Endodermal cell (in vitro differentiated cells): ENCODE data around the gene PLBD2. TPM values are rescaled to one million over a fixed set of nuclear protein-coding genes. Genes with fewer than 3 reads are reported as not detected.

Experiments used
- DNase-seq: peaks from one replicate; pipeline ENCODE4 v3.0.0-alpha.2; 2017
- H3K27ac ChIP-seq: 2 replicates; pipeline ENCODE4 v1.5.1; 2013; ENCODE audit warnings: mild to moderate bottlenecking, low read depth, low read length, moderate library complexity
- H3K27me3 ChIP-seq: 2 replicates; pipeline ENCODE4 v1.6.1; 2013; ENCODE audit warnings: mild to moderate bottlenecking, low read length, moderate library complexity; ENCODE audit not compliant: insufficient read depth, control insufficient read depth, poor library complexity, severe bottlenecking
- H3K36me3 ChIP-seq: 2 replicates; pipeline ENCODE4 v1.7.0; 2013; ENCODE audit warnings: mild to moderate bottlenecking, low read length, moderate library complexity; ENCODE audit not compliant: control insufficient read depth, insufficient read depth
- H3K4me1 ChIP-seq: one replicate; pipeline ENCODE4 v1.7.0; 2013; ENCODE audit warnings: low read length; ENCODE audit not compliant: control insufficient read depth, insufficient read depth
- H3K4me3 ChIP-seq: 2 replicates; pipeline ENCODE4 v1.5.1; 2013; ENCODE audit warnings: mild to moderate bottlenecking, low read length, moderate library complexity
- H3K9ac ChIP-seq: 2 replicates; pipeline ENCODE4 v1.6.1; 2013; ENCODE audit warnings: mild to moderate bottlenecking, low read length, moderate library complexity; ENCODE audit not compliant: poor library complexity, severe bottlenecking; ENCODE audit errors: extremely low read depth
- H3K9me3 ChIP-seq: 2 replicates; pipeline ENCODE4 v1.6.1; 2013; ENCODE audit warnings: mild to moderate bottlenecking, low read length, moderate library complexity; ENCODE audit not compliant: control insufficient read depth
- H3K27ac Mint-ChIP-seq: 2 replicates; pipeline ENCODE4 v1.8.0; 2020; ENCODE audit warnings: mixed read lengths
- H3K27me3 Mint-ChIP-seq: 2 replicates; pipeline ENCODE4 v1.8.0; 2021; ENCODE audit warnings: mild to moderate bottlenecking, mixed read lengths; ENCODE audit not compliant: insufficient read depth
- H3K36me3 Mint-ChIP-seq: 2 replicates; pipeline ENCODE4 v1.8.0; 2020; ENCODE audit warnings: low read depth, mixed read lengths
- H3K4me1 Mint-ChIP-seq: 2 replicates; pipeline ENCODE4 v1.8.0; 2020; ENCODE audit warnings: mixed read lengths
- H3K4me3 Mint-ChIP-seq: 2 replicates; pipeline ENCODE4 v1.8.0; 2020; ENCODE audit warnings: mild to moderate bottlenecking, moderate library complexity, mixed read lengths
- H3K9me3 Mint-ChIP-seq: 2 replicates; pipeline ENCODE4 v1.8.0; 2020; ENCODE audit warnings: mild to moderate bottlenecking, mixed read lengths
- WGBS, 2 experiments: methylation state at CpG; one replicate each; pipeline versions ENCODE4 v1.1.5 to v1.1.7; 2013; ENCODE audit warnings: missing lambda C conversion rate in 2 of 2, mixed read lengths in 1 of 2; ENCODE audit not compliant: insufficient coverage in 1 of 2, insufficient read length in 1 of 2; 5-methylcytosine and 5-hydroxymethylcytosine counted together
- total RNA-seq, 2 donors: library from RNA; stranded (reverse); fragmentation: NEBNext Ultra II Directional in 1 of 2; extraction: Animal tissue kit (Norgen Biotek cat#: 25700) in 1 of 2; gene quantifications; 2 replicates in 1 of 2; 3 replicates in 1 of 2; pipeline ENCODE4 v1.2.1, GENCODE V29; 2021
- TF ChIP-seq, protein P1 (sequence below): fragments of 200-600 bp; sonication (generic); conservative IDR thresholded peaks from 2 replicates; pipeline ENCODE4 v1.5.0; 2021; ENCODE audit warnings: antibody characterized with exemption, mild to moderate bottlenecking

The PLBD2 gene
- total RNA-seq, 2 donors from 2014 or later: 19.6 to 27.6 TPM

DNA sequence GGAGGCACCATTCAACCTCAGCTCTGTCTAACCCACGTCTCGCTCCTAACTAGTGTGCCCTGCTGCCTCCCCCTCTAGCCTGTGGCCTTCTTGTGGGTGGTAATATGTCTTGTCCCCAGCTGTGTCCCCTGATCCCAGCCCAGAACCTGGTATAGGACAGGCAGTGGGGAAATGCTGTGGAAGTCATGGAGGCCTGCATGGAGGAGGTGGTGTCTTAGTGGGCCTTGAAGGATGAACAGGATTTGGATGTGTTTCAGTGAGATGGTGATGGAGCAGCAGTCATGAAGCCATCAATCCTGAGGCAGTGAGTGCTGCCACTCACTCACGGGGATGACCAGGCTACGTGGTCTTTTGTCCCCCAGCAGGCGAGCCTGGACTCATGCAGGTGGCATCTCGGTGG, 13.4 kb downstream of the PLBD2 start:
- no peaks in the 10 kb centered on the region for H3K27me3 Mint-ChIP-seq
- Histone ChIP-seq H3K27me3 (no peaks in the 10 kb centered on the region), H3K4me1 (no peaks in the 10 kb centered on the region), H3K9me3 (no peaks in the 10 kb centered on the region), H3K9ac (no peak overlapping the region), H3K4me3 (no peak overlapping the region), H3K27ac (no peak overlapping the region), H3K36me3 (peaks cover 9% of the 10 kb centered on the region)
- no peaks in the 10 kb centered on the region for H3K9me3 Mint-ChIP-seq
- DNase-seq: no peak
- no peak overlapping the region for H3K4me3 Mint-ChIP-seq
- H3K36me3 Mint-ChIP-seq: peaks cover 23% of the 10 kb centered on the region
- H3K27ac Mint-ChIP-seq: no peak overlapping the region
- TF ChIP-seq, protein P1, sequence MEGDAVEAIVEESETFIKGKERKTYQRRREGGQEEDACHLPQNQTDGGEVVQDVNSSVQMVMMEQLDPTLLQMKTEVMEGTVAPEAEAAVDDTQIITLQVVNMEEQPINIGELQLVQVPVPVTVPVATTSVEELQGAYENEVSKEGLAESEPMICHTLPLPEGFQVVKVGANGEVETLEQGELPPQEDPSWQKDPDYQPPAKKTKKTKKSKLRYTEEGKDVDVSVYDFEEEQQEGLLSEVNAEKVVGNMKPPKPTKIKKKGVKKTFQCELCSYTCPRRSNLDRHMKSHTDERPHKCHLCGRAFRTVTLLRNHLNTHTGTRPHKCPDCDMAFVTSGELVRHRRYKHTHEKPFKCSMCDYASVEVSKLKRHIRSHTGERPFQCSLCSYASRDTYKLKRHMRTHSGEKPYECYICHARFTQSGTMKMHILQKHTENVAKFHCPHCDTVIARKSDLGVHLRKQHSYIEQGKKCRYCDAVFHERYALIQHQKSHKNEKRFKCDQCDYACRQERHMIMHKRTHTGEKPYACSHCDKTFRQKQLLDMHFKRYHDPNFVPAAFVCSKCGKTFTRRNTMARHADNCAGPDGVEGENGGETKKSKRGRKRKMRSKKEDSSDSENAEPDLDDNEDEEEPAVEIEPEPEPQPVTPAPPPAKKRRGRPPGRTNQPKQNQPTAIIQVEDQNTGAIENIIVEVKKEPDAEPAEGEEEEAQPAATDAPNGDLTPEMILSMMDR: no peak
- WGBS, 2 experiments: 94 to 100% methylated on average over 6 of the region's 6 CpGs
- H3K4me1 Mint-ChIP-seq: no peaks in the 10 kb centered on the region

DNA sequence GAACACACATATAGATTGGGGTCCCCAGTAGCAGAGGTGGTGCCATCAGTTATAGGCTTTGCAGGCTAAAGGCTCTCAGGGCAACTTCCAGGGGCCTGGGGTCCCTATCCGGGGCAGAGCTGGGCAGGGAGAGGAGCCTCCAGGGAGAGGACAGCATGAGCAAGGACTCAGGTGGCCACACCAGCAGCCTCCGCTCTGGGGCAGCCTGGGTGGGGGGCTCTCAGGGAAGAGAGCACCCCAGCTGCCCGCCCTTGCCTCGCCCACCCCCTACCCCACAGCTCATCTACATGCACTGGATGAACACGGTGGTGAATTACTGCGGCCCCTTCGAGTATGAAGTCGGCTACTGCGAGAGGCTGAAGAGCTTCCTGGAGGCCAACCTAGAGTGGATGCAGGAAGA, 14.0 kb downstream of the PLBD2 start:
- H3K27ac Mint-ChIP-seq: no peak overlapping the region
- peaks cover 10% of the 10 kb centered on the region for H3K36me3 ChIP-seq
- WGBS, 2 experiments: 94 to 100% methylated on average over 2 to 9 of the region's 9 CpGs

DNA sequence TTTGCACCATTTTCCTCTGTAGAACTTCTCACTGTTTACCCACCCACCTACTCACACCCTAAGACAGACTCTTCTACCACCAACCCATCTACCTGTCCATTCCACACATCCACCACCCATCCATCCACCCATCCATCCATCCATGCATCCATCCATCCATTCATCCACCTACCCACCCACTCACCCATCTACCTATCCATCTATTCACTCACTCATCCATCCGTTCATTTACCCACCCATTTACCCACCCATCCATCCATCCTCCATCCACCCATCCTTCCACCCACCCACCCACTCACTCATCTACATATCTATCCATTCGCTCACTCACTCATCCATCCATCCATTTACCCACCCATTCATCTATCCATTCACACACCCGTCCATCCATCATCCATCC, 15.1 kb downstream of the PLBD2 start:
- WGBS, 2 experiments: 68 to 87% methylated on average over 3 of the region's 3 CpGs
- Mint-ChIP-seq H3K4me1 (no peaks in the 10 kb centered on the region), H3K4me3 (no peak overlapping the region), H3K36me3 (peaks cover 31% of the 10 kb centered on the region), H3K27ac (no peak overlapping the region), H3K9me3 (no peaks in the 10 kb centered on the region), H3K27me3 (no peaks in the 10 kb centered on the region)
- TF ChIP-seq, protein P1: no peak
- Histone ChIP-seq H3K4me1 (no peaks in the 10 kb centered on the region), H3K9me3 (no peaks in the 10 kb centered on the region), H3K27ac (no peak overlapping the region), H3K9ac (no peak overlapping the region), H3K27me3 (no peaks in the 10 kb centered on the region), H3K36me3 (peaks cover 17% of the 10 kb centered on the region), H3K4me3 (no peak overlapping the region)
- no peak for DNase-seq

More for the DNA sequence above, 14.0 kb downstream of the PLBD2 start:
- H3K27me3 Mint-ChIP-seq: no peaks in the 10 kb centered on the region
- peaks cover 29% of the 10 kb centered on the region for H3K36me3 Mint-ChIP-seq
- H3K4me3 Mint-ChIP-seq: no peak overlapping the region
- Histone ChIP-seq H3K27me3 (no peaks in the 10 kb centered on the region), H3K9me3 (no peaks in the 10 kb centered on the region), H3K27ac (no peak overlapping the region), H3K4me3 (no peak overlapping the region), H3K9ac (no peak overlapping the region), H3K4me1 (no peaks in the 10 kb centered on the region)
- no peaks in the 10 kb centered on the region for H3K4me1 Mint-ChIP-seq
- H3K9me3 Mint-ChIP-seq: no peaks in the 10 kb centered on the region
- no peak for DNase-seq
- TF ChIP-seq, protein P1: no peak
